GM13976 (cell line): Measurements from ENCODE around the gene SOCS6.
"Not testable (repeated sequence)": the region's sequence is repeated elsewhere in the genome, so short reads cannot be mapped to it uniquely, and the experiment has no call there.

ENCODE experiments used
- DNase-seq: peaks from one replicate; pipeline ENCODE4 v3.0.0; 2012; ENCODE audit warnings: low spot score
- in situ Hi-C: fragments of 300-500 bp; cut with MboI; formaldehyde crosslinking; loops from one replicate; pipeline ENCODE4 v1.12.0; 2022; ENCODE audit warnings: low sequenced_read_pairs, mixed read lengths, inconsistent platforms; ENCODE audit not compliant: unreplicated experiment
- TF ChIP-seq, protein P1 (sequence below): IDR thresholded peaks from 2 replicates; pipeline ENCODE4 v1.5.1; 2012; ENCODE audit warnings: borderline replicate concordance, mild to moderate bottlenecking; ENCODE audit not compliant: insufficient read depth; ENCODE audit errors: extremely low read depth, missing control alignments, control extremely low read depth

SOCS6 gene

DNA sequence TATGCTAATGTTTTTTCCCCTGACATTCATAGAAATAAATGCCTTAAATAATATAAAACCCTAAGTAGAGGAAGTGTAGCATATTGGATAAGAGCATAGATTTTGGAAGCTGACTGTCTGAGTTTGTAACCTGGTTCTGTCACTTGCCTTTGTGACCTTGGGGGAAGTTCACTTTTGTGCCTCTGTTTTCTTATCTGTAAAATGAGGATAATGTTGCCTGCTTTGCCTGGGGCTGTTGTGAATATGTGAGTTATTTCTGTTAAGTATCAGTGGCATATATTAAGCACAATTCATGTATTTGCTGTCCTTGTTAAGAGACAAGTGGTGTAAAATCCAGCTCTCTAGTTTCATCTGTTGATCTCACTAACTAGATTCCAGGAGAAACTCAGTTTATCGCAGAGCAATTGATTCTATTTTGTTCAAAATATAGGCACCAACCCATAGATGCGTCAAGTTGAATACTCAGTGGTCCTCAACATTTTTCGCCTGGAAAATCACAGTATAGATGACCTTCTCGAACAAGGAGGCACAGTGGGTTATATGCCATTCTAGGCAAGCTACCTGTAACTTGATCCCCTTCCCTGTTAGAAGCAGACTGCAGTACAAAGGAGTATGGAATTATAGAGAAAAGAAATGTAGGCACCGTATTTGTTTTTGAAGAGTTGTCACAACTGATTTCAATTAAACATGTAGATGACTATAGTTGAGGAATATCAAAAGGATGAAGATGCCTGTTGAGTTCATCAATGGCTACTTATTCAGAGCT, 67.0 kb downstream of the SOCS6 start:
- in situ Hi-C loops = no loop called here
- TF ChIP-seq, protein P1, sequence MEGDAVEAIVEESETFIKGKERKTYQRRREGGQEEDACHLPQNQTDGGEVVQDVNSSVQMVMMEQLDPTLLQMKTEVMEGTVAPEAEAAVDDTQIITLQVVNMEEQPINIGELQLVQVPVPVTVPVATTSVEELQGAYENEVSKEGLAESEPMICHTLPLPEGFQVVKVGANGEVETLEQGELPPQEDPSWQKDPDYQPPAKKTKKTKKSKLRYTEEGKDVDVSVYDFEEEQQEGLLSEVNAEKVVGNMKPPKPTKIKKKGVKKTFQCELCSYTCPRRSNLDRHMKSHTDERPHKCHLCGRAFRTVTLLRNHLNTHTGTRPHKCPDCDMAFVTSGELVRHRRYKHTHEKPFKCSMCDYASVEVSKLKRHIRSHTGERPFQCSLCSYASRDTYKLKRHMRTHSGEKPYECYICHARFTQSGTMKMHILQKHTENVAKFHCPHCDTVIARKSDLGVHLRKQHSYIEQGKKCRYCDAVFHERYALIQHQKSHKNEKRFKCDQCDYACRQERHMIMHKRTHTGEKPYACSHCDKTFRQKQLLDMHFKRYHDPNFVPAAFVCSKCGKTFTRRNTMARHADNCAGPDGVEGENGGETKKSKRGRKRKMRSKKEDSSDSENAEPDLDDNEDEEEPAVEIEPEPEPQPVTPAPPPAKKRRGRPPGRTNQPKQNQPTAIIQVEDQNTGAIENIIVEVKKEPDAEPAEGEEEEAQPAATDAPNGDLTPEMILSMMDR = no peak
- no peak for DNase-seq

DNA sequence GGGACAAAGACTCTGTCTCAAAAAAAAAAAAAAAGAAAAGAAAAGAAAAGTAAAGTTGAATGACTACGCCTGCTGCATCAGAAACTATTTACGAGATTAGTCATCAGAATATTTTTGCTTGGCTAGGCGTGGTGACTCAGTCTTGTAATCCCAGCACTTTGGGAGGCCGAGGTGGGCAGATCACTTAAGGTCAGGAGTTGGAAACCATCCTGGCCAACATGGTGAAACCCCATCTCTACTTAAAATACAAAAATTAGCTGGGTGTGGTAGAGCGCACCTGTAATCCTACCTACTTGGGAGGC, 69.2 kb downstream of the SOCS6 start:
- in situ Hi-C loops, DNase-seq: not testable (repeated sequence)

DNA sequence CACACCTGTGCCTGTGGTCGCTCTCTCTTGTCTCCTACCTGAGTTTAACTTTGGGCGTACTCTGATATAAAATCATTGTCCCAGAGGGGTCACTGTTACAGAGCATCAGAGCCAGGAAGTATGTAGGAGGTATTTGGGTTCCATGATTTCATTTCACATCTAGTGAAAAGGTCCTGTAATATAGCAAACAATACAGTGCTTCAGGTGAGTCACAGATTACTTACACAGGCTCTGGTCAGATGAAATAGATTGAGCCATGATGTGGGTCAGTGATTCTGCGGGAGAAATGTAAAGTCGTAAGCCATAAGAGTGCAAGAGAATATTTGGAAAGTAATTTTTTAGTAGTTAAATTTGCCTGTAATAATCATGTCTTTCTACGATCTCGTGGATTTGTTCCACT, 70.2 kb downstream of the SOCS6 start:
- in situ Hi-C loops = no loop called here

DNA sequence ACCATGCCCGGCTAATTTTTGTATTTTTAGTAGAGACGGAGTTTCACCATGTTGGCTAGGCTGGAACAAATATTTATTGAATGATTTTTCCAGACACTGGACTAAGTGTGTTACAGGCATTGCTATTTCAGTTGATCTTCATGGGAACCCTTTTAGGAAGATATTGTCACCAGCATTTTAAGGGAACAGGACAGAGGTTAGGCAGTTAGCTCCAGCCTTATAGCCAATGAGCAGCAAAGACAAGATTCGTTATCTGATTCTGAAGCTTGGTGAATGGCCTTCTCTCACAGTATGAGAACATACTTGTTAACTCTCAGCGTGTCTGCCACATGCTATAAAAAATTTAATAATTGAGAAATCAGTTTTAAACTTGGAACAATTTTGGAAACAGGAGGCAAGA, 73.4 kb downstream of the SOCS6 start:
- no peak for DNase-seq
- TF ChIP-seq, protein P1 = no peak
- in situ Hi-C loops = no loop called here

More for the DNA sequence above, 70.2 kb downstream of the SOCS6 start:
- TF ChIP-seq, protein P1 = no peak
- DNase-seq = no peak

DNA sequence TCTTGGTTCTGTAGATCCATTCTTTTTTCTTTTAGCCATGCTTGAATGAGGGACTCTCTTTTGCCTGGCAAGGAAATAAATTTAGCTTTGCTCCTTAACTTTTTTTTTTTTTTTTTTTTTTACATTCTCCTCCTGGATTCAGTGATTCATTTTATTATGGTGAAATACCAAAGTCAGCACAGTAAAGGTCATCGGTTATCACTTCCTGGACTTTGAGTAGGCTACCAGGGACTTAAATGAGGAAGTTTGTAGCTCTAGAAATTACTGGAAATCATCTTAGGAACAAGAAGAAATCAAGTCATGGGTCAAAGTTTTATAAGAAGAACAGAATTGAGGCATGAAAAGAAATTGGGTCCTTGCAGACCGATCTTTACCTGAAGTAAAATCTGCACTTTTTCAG, 75.0 kb downstream of the SOCS6 start:
- DNase-seq = no peak
- in situ Hi-C loops = no loop called here
- TF ChIP-seq, protein P1 = no peak

DNA sequence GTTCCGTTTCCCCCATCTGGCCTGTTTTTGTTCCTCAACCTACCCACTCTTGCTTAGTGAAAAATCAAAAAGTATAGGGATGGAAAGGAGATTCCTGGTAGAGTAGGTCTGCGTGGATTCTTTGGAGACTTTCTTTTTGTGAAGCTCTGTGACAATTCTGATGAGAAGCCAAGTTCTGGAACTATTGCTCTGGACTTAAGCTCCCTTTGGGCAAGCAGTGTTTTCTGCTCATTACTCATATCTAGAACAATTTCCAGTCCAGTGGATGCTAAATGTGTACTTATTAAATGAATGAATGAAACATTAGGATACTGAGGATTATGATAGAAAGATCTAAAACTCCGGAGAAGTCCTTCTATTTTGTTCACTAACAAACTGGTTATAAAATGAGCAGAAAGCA, 76.5 kb downstream of the SOCS6 start:
- no peak for DNase-seq
- TF ChIP-seq, protein P1 = no peak
- in situ Hi-C loops = no loop called here

DNA sequence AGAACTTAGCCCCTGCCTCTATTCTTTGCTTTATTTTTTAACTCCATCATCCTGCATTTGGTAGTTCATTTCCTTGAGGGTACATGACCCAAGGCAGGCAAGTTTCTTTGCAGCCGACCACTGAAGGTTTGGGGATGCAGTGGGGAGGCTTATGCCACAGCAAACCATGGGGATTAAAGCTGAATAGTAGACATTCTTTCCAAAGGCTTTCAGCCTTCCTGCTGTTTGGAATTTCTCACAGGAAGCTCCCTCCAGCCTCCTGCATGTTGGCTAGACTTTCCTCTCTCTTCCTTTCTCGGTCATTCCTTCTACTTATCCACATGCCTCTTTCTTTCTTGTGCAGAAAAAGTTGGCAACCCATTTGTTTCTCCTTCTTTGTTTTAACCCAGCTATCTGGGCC, 77.3 kb downstream of the SOCS6 start:
- TF ChIP-seq, protein P1 = no peak
- no peak for DNase-seq
- in situ Hi-C loops = no loop called here
